IPS-11a (cell line): ENCODE data around the gene FYB1.

Experiments
- H3K4me3 ChIP-seq: one replicate; pipeline ENCODE4 v1.5.1; 2013; ENCODE audit warnings: low read depth, low read length, control low read depth

The FYB1 gene

DNA sequence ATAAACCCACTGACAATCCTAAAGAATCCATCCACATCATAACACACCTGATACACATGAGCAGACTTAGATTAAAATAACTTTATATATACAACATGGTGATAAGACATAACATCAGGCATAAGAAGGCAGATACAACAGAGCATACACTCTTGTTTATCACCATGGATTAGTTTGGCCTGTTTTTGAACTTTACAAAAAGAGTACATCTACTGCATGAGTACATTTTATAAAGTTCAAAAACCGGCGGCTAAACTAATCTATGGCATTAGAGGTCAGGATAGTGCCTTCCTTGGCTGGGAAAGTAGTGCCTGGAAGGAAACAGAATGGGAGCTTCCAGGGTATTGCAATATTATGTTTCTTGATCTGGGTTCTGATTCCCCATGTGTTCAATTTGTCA, 160.3 kb downstream of the FYB1 start:
- H3K4me3 ChIP-seq: no peak overlapping the region

DNA sequence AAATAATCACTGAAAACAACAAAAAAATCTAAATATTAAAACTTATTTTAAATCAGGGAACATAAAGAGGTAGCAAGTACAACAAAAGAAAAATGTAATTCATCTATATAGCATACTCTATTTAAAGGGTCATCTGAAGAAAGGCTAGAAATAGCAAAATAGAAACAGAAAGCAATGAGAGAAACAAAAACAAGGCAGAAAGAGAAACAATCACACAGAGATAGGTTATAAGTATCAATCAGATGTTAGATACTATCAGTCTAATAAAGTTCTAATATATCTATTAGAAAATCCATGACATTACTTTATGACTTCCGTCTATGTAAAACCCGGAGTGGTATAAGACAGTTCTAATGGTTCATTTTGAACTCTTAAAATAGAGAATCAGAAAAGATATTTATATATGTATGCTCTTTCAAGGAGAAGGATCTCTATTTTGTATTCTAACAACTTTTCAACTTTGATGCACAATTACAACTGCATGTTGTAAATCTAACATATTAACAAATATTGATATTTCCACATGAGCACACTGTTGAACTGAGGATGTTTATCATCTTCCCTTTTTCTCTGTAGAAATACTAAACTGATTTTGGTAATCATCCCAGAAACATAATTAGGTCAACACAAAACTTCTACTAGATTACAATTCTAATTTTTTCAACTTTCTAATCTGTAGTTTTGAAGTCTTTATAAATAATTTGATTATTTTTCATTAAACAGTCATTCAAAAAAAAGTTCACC, 161.0 kb downstream of the FYB1 start:
- no peak overlapping the region for H3K4me3 ChIP-seq

DNA sequence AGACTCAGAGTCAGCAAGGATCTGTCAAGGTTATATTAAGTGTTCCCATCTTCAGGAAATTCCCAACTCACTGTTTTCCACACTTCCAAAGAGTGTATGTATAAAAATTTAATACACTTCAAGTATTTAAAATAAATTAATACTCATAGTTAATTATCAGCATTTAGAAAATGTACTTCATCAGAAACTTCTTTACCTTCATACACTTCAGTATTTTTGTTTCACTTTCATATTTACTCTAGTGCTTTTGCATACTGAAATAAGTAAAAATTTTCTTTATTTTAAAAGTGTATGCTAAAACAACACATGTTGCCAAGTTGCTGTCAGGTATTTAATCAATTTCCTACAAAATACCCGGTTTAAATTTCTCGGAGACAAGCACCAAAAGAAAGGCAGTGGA, 161.6 kb downstream of the FYB1 start:
- H3K4me3 ChIP-seq: no peak overlapping the region

DNA sequence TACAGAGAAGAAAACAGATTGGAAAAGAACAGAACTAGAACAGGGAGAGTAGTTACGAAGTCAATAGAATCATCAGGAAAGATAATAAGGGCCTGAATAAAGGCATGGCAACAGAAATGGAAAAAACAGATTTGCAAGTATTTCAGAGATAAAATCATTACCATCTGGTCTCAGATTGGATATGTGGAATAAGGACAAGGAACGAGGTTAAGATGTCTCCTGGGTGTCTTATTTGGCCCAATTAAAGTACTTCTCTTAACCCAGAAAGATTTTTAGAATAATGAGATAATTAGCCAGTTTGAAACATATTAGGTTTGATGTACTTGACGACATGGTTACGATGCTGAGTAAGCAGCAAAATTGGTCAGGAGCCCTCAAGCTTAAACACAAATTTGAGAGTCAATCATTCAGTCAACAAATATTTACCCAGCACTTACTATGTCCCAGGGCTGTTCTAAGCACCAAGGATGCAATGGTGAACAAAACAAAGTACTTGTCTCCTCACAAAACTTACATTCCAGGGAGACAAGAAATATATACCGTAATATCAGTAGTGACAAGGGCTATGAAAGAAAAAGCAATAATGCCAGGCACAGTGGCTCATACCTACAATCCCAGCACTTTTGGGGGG, 163.5 kb downstream of the FYB1 start:
- no peak overlapping the region for H3K4me3 ChIP-seq
